GM18505 (cell line): ENCODE measurements around the gene MRPS2.

Source experiments
- ATAC-seq: cut with Tn5 transposase; IDR thresholded peaks from one replicate; pipeline ENCODE4 v1.9.1; 2021; ENCODE audit not compliant: unreplicated experiment
- POLR2A ChIP-seq: IDR thresholded peaks from 4 replicates; pipeline ENCODE4 v1.6.1; 2011; ENCODE audit warnings: borderline replicate concordance; ENCODE audit not compliant: insufficient read depth, insufficient read length; ENCODE audit errors: extremely low read depth

Gene MRPS2

GRCh38 chr9:135485832-135486231 lies 14.7 kb upstream of the MRPS2 start:
- no peak for ATAC-seq
- TF ChIP-seq POLR2A, result no peak

- ATAC-seq, result no peak
- TF ChIP-seq POLR2A, result no peak
These were observed 14.0 kb upstream of the MRPS2 start for GRCh38 chr9:135486267-135487065.

DNA sequence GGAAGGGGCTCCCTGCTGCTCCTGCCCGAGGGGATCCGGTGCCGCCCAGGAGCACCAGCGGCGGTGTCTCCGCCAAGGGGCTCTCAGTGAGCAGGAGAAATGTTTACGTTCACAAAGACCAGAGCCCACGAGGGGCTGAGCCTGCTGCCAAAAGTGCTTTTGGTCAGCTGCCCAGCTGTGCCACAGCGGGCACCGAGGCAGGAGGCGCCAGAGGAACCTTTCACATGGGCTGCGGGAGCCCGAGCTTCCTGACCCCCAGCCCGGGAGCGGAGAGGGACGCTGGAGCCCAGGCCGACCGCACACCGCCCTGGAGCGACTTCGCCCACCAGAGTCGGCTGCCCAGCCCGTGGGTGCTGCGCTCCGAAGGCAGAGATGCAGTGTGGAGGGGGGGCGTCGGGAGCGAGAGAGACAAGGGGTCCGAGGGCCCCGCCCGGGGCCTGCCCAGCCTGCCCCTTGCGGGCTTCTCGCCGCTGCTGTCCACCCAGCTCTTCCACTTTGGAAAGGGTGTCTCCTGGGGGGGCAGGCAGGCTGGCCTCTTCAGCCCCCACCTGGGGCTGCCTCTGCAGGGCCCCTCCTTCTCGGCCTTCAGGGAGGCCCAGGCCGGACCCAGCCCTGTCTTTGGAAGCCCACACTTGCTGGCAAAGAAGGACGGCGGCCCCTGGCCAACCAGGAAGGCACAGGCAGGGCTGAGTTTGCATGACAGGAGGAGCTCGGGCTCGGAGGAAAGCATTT lies 13.0 kb upstream of the MRPS2 start:
- no peak for TF ChIP-seq POLR2A
- ATAC-seq, result no peak

DNA sequence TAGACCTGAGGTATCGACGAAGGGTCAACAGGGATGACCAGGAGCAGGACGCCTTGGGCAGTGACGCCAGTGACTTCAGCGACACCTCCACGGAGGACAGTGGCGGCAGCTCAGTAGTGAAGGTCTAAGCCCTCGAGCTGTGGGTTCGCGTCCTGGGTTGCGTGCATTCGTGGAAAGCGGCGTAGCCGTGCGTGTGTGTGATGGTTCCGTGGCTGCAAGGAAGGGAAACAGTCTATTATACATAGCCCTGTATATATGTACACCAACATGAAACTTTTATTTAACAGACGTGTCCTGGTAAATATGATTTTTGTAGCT lies 12.5 kb upstream of the MRPS2 start:
- ATAC-seq, result no peak
- TF ChIP-seq POLR2A, result no peak

DNA sequence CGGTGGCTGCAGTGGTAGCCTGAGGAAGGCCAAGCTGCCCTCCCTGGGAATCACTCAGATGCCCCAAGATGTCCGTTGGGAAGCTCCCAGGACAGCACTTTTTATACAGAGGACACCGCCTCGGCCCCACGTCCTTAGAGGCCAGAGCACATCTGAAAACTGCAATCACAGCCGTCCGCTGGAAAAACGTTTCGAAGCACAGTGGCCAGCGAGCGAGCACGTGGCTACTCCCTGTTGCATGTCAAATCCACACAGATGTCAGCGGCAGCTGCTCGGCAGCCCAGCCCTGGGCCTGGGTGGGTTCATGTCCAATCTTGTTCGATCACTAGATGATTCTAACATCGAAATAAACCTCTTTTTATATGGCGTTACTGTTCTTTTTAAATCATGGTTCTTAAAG lies 12.0 kb upstream of the MRPS2 start:
- no peak for TF ChIP-seq POLR2A
- no peak for ATAC-seq

- no peak for ATAC-seq
- TF ChIP-seq POLR2A, result no peak
These were observed 11.1 kb upstream of the MRPS2 start for GRCh38 chr9:135489188-135489906.

- no peak for TF ChIP-seq POLR2A
- no peak for ATAC-seq
These were observed 10.2 kb upstream of the MRPS2 start for GRCh38 chr9:135490166-135490870.

GRCh38 chr9:135490980-135491464 lies 9.5 kb upstream of the MRPS2 start:
- no peak for TF ChIP-seq POLR2A
- ATAC-seq, result no peak

GRCh38 chr9:135491764-135492163 lies 8.7 kb upstream of the MRPS2 start:
- no peak for ATAC-seq

GRCh38 chr9:135492886-135493669 lies 7.4 kb upstream of the MRPS2 start:
- no peak for ATAC-seq
- TF ChIP-seq POLR2A, result no peak

More at GRCh38 chr9:135491764-135492163, 8.7 kb upstream of the MRPS2 start:
- TF ChIP-seq POLR2A, result no peak

GRCh38 chr9:135494791-135495559 lies 5.5 kb upstream of the MRPS2 start:
- TF ChIP-seq POLR2A, result no peak
- no peak for ATAC-seq
